Measurements from ENCODE around the gene GRID1. TPM values are rescaled to one million over a fixed set of nuclear protein-coding genes. Genes with fewer than 3 reads are reported as not detected.

The GRID1 gene
- total RNA-seq, 2 experiments from 2014 or later = not detected

DNA sequence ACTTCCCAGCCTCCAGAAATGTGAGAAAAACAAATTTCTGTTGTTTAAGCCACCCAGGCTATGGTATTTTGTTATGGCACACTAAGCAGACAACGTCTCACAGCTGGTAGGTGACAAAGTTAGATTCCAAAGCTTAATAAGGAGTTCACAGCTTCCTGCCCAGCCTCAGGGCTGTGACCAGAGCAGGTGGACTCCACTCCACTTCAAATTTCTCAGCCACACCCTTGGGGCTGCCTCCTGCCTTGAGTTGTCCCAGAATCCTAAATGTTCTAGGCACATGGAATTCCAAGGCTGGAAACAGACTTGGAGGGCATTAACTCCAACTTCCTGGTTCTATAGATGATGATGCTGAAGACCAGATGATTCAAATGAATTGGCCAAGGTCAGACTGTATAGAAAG is 310.7 kb downstream of the GRID1 start:
- ChIA-PET CTCF (no interaction called here), POLR2A (no interaction called here)
- no peaks in the 10 kb centered on the region for H3K9me3 Mint-ChIP-seq
- H3K36me3 Mint-ChIP-seq (ENCODE audit: low read depth) = no peaks in the 10 kb centered on the region
- peaks cover 18% of the 10 kb centered on the region for H3K27me3 Mint-ChIP-seq
- no peak for DNase-seq
- no peaks in the 10 kb centered on the region for H3K4me1 Mint-ChIP-seq
- no peak overlapping the region for H3K4me3 Mint-ChIP-seq
- no peak overlapping the region for H3K27ac Mint-ChIP-seq

DNA sequence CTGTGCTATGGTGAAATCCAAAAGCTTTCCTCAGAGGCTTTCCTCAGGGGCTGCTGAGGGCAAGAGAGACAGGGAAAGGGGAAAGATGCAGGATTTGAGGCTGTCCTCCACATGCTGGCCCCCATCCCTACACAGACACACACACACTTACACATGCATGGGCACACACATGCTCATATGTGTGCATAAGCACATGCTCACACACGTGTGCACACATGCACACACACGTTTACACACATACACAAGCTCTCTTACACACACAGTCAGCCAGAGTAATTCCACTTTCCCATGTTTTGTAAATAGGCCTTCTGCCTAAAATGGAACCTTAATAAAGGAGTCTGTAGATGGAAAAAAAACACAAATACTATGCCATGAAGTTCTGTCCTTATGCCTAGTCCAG is 312.9 kb downstream of the GRID1 start:
- H3K4me3 Mint-ChIP-seq = no peak overlapping the region
- H3K9me3 Mint-ChIP-seq = no peaks in the 10 kb centered on the region
- no peaks in the 10 kb centered on the region for H3K36me3 Mint-ChIP-seq (ENCODE audit: low read depth)
- ChIA-PET POLR2A (no interaction called here), CTCF (no interaction called here)
- no peak overlapping the region for H3K27ac Mint-ChIP-seq
- DNase-seq = no peak
- peaks cover 16% of the 10 kb centered on the region for H3K27me3 Mint-ChIP-seq
- H3K4me1 Mint-ChIP-seq = no peaks in the 10 kb centered on the region

DNA sequence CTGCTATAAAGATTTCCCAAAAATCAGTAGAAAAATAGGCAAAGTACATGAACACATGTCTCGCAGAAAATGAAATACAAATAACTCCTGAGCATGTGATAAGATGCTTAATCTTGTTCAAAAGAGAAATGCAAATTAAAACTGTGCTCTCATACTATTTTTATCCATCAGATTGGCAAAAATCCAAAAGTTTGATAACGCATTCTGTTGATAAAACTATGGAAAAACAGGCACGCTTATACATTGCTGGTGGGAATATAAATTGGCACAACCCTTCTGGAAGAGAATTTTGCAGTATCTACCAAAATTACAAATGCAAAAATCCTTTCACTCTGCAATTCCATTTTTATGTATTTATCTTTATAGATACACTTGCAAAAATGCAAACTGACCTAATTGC is 315.0 kb downstream of the GRID1 start:
- Mint-ChIP-seq H3K27ac (no peak overlapping the region), H3K36me3 (ENCODE audit: low read depth) (no peaks in the 10 kb centered on the region), H3K9me3 (no peaks in the 10 kb centered on the region), H3K27me3 (peaks cover 15% of the 10 kb centered on the region), H3K4me1 (peaks cover 20% of the 10 kb centered on the region), H3K4me3 (no peak overlapping the region)
- no peak for DNase-seq
- CTCF ChIA-PET = no interaction called here
- POLR2A ChIA-PET = no interaction called here

DNA sequence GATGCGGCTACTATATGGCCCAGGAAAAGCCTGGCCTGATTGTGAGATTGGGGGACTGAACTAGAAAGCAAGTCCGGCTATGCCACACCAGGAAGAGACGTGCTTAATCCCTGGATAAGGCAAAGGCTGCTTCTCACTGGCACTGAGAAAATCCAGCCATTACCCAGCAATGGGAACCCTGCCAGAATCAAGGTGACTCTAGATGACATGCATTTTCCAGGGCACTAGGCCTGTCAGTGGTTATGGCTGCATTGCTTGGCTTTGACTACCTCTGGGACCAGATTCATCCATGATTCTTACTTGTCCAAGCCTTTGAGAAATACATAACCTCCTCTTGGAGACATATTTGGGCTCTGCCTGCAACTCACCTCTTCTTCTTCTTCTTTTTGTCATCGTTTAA is 317.2 kb downstream of the GRID1 start:
- DNase-seq = no peak
- Mint-ChIP-seq H3K4me1 (peaks cover 25% of the 10 kb centered on the region), H3K27me3 (peaks cover 26% of the 10 kb centered on the region), H3K9me3 (no peaks in the 10 kb centered on the region), H3K36me3 (ENCODE audit: low read depth) (no peaks in the 10 kb centered on the region), H3K4me3 (no peak overlapping the region), H3K27ac (no peak overlapping the region)
- ChIA-PET CTCF (no interaction called here), POLR2A (no interaction called here)

DNA sequence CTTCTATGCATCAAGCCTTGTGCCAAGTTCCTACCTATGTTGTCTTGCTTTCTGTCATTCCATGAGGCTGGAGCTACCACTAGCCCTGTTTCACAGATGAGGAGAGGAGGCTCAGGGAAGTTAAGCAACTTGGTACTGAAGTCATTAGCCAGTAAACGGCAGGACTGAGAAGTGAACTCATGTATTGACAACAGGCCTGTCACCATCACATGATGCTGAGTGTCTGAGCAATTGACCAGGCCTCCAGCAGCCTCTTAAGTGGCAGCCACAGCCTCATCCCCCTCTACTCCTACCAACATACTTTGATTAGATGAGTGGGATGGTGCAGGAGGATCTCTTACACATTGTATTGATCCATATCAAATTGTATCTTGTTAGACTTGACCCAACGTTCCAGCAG is 317.6 kb downstream of the GRID1 start:
- no peaks in the 10 kb centered on the region for H3K36me3 Mint-ChIP-seq (ENCODE audit: low read depth)
- ChIA-PET CTCF (interaction anchor here (1.3 kb wide), 1 partner anchor 15 kb away, joined by 5 read pairs; no protein-coding TSS in a partner anchor), POLR2A (no interaction called here)
- H3K27me3 Mint-ChIP-seq = peaks cover 27% of the 10 kb centered on the region
- DNase-seq = no peak
- H3K4me3 Mint-ChIP-seq = no peak overlapping the region
- no peak overlapping the region for H3K27ac Mint-ChIP-seq
- H3K4me1 Mint-ChIP-seq = peaks cover 25% of the 10 kb centered on the region
- H3K9me3 Mint-ChIP-seq = no peaks in the 10 kb centered on the region

DNA sequence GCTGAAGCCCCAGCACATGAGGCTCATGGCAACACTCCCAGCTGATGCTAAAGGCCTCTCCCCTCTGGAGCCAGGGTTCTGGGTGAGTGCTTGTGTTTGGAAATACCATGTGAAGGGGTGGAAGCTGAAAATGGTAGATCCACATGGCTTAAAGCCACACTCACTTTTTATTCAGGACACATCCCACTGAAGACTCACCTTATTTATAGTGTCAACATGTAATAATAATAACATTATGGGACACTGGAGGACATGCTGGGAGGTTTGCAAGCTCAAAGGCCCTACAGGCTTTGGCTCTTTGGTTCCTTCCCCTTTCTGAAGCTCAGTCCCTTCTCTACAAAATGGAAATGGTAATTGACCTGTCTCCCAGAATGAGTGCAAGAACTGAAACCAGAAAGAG is 318.0 kb downstream of the GRID1 start:
- no peak for DNase-seq
- CTCF ChIA-PET = interaction anchor here (1.3 kb wide), 1 partner anchor 15 kb away, joined by 5 read pairs; no protein-coding TSS in a partner anchor
- H3K27ac Mint-ChIP-seq = no peak overlapping the region
- no peaks in the 10 kb centered on the region for H3K9me3 Mint-ChIP-seq
- no peak overlapping the region for H3K4me3 Mint-ChIP-seq
- H3K27me3 Mint-ChIP-seq = peaks cover 24% of the 10 kb centered on the region
- POLR2A ChIA-PET = no interaction called here
- no peaks in the 10 kb centered on the region for H3K36me3 Mint-ChIP-seq (ENCODE audit: low read depth)
- peaks cover 25% of the 10 kb centered on the region for H3K4me1 Mint-ChIP-seq

DNA sequence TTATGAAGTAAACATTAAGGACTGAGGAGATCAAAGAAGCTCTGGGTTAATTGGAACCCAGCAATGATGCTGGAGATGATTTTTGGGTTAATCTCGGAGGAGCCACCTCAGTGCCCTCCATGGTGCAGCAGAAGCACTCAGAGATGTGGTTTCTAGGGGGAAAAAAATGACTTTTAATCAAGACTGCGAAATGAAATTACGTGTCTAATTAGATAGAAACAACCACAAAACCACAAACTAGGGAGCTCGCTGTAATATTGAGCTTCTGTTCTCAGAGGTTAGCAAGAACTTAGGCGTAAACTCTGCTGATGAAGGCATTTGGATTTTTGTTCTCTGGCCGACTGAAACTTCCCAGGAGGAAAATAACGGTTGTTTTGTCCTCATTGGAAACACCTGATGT is 319.0 kb downstream of the GRID1 start:
- H3K4me3 Mint-ChIP-seq = no peak overlapping the region
- peak overlapping the region; percentile 13 for H3K27ac Mint-ChIP-seq
- peaks cover 24% of the 10 kb centered on the region for H3K27me3 Mint-ChIP-seq
- ChIA-PET CTCF (interaction anchor here (1.2 to 1.3 kb wide), 2 partner anchors 16 to 352 kb away, joined by 3 to 5 read pairs; no protein-coding TSS in a partner anchor), POLR2A (interaction anchor here (0.7 to 1.0 kb wide), 2 partner anchors 11 to 13 kb away, joined by 3 read pairs; no protein-coding TSS in a partner anchor)
- DNase-seq = peak; percentile 19
- H3K4me1 Mint-ChIP-seq = peaks cover 25% of the 10 kb centered on the region
- no peaks in the 10 kb centered on the region for H3K9me3 Mint-ChIP-seq
- no peaks in the 10 kb centered on the region for H3K36me3 Mint-ChIP-seq (ENCODE audit: low read depth)

DNA sequence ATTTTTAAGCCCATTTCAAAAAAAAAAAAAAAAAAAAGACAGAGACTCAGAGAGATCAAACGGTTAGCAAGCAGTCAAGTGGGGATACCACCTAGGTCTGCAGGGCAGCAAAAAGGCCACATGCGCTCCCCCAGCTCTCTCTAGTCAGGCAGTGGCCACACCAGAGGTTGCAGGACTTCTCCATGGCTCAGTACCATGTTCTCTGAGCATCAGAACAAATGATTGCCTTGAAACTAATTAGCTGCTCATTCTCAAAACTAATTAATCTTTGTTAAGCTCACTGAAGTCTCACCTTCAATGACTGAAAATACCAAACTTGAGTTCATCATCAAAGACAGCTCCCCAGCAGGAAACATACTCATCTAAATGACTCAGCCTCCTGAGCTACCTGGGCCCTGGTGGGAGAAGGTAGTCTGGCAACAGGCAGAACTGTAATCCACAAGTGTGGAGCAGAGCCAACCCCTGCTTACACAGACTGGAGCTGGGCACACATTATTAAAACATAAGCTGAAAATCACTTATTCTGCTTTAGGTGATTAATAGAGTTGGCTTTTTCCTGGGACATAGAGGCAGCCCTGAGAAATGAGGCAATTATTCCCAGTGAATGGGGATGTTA is 319.6 kb downstream of the GRID1 start:
- H3K27me3 Mint-ChIP-seq = peaks cover 24% of the 10 kb centered on the region
- H3K4me1 Mint-ChIP-seq = peaks cover 25% of the 10 kb centered on the region
- POLR2A ChIA-PET = interaction anchor here (0.7 to 1.0 kb wide), 2 partner anchors 12 to 13 kb away, joined by 3 read pairs; no protein-coding TSS in a partner anchor
- no peak overlapping the region for H3K27ac Mint-ChIP-seq
- CTCF ChIA-PET = interaction anchor here (1.2 kb wide), 1 partner anchor 353 kb away, joined by 3 read pairs; no protein-coding TSS in a partner anchor
- DNase-seq = no peak
- H3K36me3 Mint-ChIP-seq (ENCODE audit: low read depth) = no peaks in the 10 kb centered on the region
- H3K9me3 Mint-ChIP-seq = no peaks in the 10 kb centered on the region
- H3K4me3 Mint-ChIP-seq = no peak overlapping the region

DNA sequence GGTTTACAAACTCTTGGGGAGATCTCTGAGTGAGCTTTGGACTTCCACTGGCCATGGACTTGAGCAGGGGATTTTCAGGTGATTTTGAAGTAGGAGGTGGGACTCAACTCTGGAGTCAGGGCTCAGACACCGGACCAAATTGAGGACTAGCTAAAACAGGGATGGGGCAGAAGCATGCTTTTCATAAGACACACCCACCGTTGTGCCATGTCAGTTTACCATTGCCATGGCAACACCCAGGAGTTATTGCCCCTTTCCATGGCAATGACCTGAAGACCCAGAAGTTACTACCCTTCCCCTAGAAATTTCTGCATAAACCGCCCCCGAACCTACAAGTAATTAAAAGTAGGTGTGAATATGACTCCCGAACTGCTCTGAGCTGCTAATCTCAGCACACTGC is 320.7 kb downstream of the GRID1 start:
- Mint-ChIP-seq H3K27me3 (peaks cover 26% of the 10 kb centered on the region), H3K27ac (no peak overlapping the region), H3K4me3 (no peak overlapping the region), H3K36me3 (ENCODE audit: low read depth) (no peaks in the 10 kb centered on the region), H3K9me3 (no peaks in the 10 kb centered on the region), H3K4me1 (peaks cover 35% of the 10 kb centered on the region)
- DNase-seq = no peak
- CTCF ChIA-PET = no interaction called here
- POLR2A ChIA-PET = no interaction called here

DNA sequence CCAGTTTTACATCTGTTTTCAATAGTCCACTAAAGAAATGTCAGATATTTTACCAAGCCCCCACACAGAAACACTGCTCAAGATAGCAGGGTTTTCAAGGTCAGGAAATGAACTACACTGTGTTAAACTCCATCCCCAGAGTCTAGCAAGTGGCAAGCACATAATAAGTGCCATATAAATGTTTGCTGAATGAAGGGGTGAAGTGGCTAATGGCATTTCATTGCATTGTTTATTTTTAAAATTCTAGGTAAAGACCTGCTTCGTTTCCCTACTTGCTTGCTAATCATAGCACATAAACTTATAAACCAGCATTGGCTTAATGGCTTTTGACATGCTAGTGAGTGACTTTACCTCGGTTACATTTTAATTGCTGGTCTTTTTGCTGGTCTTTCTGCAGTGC is 322.6 kb downstream of the GRID1 start:
- Mint-ChIP-seq H3K36me3 (ENCODE audit: low read depth) (no peaks in the 10 kb centered on the region), H3K27me3 (peaks cover 27% of the 10 kb centered on the region), H3K9me3 (no peaks in the 10 kb centered on the region), H3K4me1 (peaks cover 37% of the 10 kb centered on the region), H3K4me3 (no peak overlapping the region), H3K27ac (no peak overlapping the region)
- no peak for DNase-seq
- POLR2A ChIA-PET = no interaction called here
- CTCF ChIA-PET = no interaction called here

DNA sequence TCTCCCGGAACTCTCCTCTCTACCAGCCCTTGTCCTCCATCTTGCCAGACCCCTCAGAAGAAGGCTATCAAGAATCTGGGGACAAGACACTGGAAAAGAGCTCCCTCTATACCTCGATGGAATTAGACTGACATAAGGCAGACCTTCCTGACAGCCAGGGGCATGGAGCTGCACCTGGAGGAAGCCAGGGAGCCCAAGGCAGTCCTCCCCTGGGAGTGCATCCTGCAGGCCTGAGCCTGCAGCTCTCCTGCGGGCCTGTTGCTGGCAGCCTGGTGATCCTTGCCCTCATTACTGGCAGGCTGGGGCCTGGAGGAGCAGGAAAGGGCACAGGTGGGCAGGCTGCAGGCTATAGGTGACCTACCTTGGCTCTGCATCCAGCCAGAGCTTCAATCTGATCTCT is 323.4 kb downstream of the GRID1 start:
- Mint-ChIP-seq H3K27me3 (peaks cover 32% of the 10 kb centered on the region), H3K36me3 (ENCODE audit: low read depth) (no peaks in the 10 kb centered on the region), H3K27ac (no peak overlapping the region), H3K4me3 (no peak overlapping the region), H3K4me1 (peaks cover 34% of the 10 kb centered on the region), H3K9me3 (no peaks in the 10 kb centered on the region)
- ChIA-PET POLR2A (no interaction called here), CTCF (no interaction called here)
- no peak for DNase-seq

DNA sequence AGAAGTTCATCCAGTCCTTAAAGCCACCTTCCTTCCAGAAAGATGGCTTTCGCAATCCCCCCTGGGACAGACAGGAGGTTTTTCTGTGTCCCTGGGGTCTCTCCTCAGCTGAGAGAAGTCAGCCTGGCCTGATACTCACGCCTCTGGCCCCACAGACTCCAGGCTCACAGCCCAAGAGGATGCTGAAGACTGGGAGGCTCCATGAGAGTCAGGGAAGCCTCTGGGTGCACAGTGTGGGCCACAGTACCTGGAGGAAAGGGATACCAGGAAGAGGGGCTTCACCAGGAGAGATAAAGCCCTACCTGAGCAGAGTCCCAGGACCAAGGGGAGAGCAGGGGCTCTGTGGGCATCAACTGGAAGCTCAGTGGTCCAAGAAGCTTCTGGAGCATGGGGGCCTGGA is 324.4 kb downstream of the GRID1 start:
- Mint-ChIP-seq H3K9me3 (no peaks in the 10 kb centered on the region), H3K36me3 (ENCODE audit: low read depth) (no peaks in the 10 kb centered on the region), H3K4me3 (no peak overlapping the region), H3K4me1 (peaks cover 23% of the 10 kb centered on the region), H3K27me3 (peaks cover 32% of the 10 kb centered on the region), H3K27ac (no peak overlapping the region)
- ChIA-PET CTCF (no interaction called here), POLR2A (no interaction called here)
- no peak for DNase-seq

DNA sequence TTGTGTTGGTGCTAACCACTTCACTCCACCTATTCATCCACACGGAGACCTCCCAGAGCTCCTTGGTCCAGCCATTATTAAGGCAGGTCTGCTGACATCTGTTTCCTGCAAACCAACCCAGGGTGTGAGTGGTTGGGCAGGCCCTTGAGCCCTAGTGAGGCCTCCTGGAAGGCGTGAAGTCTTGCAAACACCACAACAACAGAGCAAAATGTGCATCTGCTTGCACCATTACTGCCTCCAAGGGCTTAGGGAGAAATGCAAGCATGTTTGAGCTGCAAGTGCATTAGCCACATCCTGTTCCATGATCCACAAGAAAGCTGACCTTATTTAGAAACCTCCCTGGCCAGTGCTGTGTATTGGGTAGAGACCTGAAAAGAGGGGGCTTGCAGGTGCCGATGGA is 325.5 kb downstream of the GRID1 start:
- no peaks in the 10 kb centered on the region for H3K9me3 Mint-ChIP-seq
- ChIA-PET CTCF (no interaction called here), POLR2A (no interaction called here)
- no peak overlapping the region for H3K4me3 Mint-ChIP-seq
- H3K27me3 Mint-ChIP-seq = peaks cover 25% of the 10 kb centered on the region
- H3K36me3 Mint-ChIP-seq (ENCODE audit: low read depth) = no peaks in the 10 kb centered on the region
- H3K4me1 Mint-ChIP-seq = peaks cover 13% of the 10 kb centered on the region
- DNase-seq = no peak
- no peak overlapping the region for H3K27ac Mint-ChIP-seq

DNA sequence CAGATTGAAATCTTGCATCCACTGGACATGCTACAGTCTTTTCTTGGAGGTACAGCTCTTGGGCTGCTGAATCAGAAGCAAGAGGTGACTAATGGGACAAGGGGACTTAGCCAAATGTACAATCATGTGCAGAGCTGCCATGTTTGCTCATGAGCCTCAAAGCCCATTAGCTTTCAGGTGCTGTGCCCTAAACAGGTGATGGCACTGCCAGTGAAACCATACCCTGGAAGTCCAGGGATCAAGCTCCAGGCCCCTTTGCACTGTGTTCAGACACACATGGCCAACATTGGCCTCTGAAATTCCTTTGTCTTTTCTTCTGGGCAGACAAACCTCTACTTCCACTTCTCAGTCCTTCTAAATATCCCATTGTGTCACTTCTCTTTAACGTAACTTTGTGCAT is 328.2 kb downstream of the GRID1 start:
- CTCF ChIA-PET = no interaction called here
- H3K27ac Mint-ChIP-seq = no peak overlapping the region
- H3K4me3 Mint-ChIP-seq = no peak overlapping the region
- H3K4me1 Mint-ChIP-seq = peaks cover 12% of the 10 kb centered on the region
- no peaks in the 10 kb centered on the region for H3K9me3 Mint-ChIP-seq
- POLR2A ChIA-PET = no interaction called here
- DNase-seq = no peak
- no peaks in the 10 kb centered on the region for H3K36me3 Mint-ChIP-seq (ENCODE audit: low read depth)
- peaks cover 7% of the 10 kb centered on the region for H3K27me3 Mint-ChIP-seq

Measured in activated CD4-positive, alpha-beta memory T cell treated with anti-CD3 and anti-CD28 coated beads, Interleukin-2, amount 10 ng/mL, durations not matched to agents 7 days and 5 days (primary cell).